Measurements from ENCODE around the gene TRPC4AP. TPM values are rescaled to one million over a fixed set of nuclear protein-coding genes. Genes with fewer than 3 reads are reported as not detected.

The TRPC4AP gene
- total and polyA plus RNA-seq, 9 donors: 30.5 to 51.8 (median 40.7) TPM

DNA sequence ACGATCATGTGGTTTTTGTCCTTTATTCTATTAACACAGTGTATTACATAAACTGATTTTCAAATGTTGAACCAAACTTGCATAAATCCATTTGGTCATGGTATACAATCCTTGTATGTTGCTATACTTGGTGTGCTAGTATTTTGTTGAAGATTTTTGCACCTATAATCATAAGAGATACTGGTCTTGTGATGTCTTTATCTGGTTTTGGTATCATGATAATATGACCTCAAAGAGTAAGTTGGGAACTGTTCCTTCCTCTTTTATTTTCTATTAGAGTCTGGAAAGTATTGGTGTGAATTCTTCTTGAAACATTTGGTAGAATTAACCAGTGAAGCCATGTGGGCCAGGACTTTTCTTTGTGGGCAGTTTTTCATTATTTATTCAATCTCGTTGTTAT lies 65.3 kb downstream of the TRPC4AP start:
- Histone ChIP-seq H3K36me3 (no peaks in the 10 kb centered on the region), H3K4me1 (ENCODE audit: insufficient read depth) (no peaks in the 10 kb centered on the region), H3K4me3 (no peak overlapping the region), H3K9me3 (no peaks in the 10 kb centered on the region), H3K27me3 (no peaks in the 10 kb centered on the region), H3K27ac (no peak overlapping the region)
- WGBS, 3 donors: 69 to 81% (median 74%) methylated on average over 2 of the region's 2 CpGs
- no peak for DNase-seq
- intact Hi-C loops (cut with DNase I): no loop called here
- TF ChIP-seq EP300 (IDR thresholded peaks at IDR 0.05): no peak
- no peak for TF ChIP-seq POLR2A (IDR thresholded peaks at IDR 0.05)
- TF ChIP-seq, protein P1, sequence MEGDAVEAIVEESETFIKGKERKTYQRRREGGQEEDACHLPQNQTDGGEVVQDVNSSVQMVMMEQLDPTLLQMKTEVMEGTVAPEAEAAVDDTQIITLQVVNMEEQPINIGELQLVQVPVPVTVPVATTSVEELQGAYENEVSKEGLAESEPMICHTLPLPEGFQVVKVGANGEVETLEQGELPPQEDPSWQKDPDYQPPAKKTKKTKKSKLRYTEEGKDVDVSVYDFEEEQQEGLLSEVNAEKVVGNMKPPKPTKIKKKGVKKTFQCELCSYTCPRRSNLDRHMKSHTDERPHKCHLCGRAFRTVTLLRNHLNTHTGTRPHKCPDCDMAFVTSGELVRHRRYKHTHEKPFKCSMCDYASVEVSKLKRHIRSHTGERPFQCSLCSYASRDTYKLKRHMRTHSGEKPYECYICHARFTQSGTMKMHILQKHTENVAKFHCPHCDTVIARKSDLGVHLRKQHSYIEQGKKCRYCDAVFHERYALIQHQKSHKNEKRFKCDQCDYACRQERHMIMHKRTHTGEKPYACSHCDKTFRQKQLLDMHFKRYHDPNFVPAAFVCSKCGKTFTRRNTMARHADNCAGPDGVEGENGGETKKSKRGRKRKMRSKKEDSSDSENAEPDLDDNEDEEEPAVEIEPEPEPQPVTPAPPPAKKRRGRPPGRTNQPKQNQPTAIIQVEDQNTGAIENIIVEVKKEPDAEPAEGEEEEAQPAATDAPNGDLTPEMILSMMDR (IDR thresholded peaks at IDR 0.05): no peak

DNA sequence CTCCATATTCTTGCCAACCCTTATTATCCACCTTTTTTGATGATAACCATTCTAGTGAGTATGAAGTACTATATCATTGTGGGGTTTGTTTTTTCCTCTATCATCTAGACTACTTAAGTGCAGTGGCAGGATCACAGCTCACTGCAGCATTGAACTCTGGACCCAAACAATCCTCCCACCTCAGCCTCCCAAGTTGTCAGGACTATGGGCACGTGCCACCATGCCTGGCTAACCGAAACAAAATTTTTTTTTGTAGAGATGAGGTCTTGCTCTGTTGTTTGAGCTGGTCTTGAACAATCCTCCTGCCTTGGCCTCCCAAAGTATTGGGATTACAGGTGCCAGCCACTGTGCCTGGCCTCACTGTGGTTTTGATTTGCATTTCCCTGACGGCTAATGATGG lies 67.5 kb downstream of the TRPC4AP start:
- no peaks in the 10 kb centered on the region for H3K36me3 ChIP-seq
- no peak overlapping the region for H3K27ac ChIP-seq
- no peaks in the 10 kb centered on the region for H3K4me1 ChIP-seq (ENCODE audit: insufficient read depth)
- no peak overlapping the region for H3K4me3 ChIP-seq
- TF ChIP-seq POLR2A (IDR thresholded peaks at IDR 0.05) (no peak), EP300 (IDR thresholded peaks at IDR 0.05) (no peak)
- TF ChIP-seq, protein P1 (IDR thresholded peaks at IDR 0.05): no peak
- DNase-seq: no peak
- no peaks in the 10 kb centered on the region for H3K9me3 ChIP-seq
- H3K27me3 ChIP-seq: no peaks in the 10 kb centered on the region
- intact Hi-C loops (cut with DNase I): no loop called here
- WGBS, 3 donors: 90 to 94% (median 91%) methylated on average over 3 of the region's 3 CpGs

DNA sequence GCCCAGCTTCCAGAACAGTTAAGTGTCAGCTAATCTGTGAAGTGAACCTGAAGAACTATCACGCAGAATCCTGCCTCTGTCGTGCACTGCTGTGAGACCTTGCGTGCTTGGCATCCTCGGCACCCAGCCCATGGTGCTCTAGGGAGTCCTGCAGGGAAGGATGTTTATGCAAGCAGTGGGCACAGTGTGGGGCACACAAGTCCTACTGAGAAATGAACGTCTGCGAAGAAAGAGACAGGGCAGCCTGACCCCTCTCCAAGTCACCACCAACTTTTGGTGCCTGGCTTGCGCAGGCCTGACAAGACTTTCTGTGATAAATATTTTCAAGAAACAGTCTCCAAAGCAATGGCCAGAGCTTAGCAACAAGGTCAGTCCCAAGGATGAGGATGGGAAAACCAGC lies 69.0 kb downstream of the TRPC4AP start:
- TF ChIP-seq EP300 (IDR thresholded peaks at IDR 0.05): no peak
- no peak for TF ChIP-seq POLR2A (IDR thresholded peaks at IDR 0.05)
- TF ChIP-seq, protein P1 (IDR thresholded peaks at IDR 0.05): no peak
- no peak for DNase-seq
- intact Hi-C loops (cut with DNase I): no loop called here
- H3K36me3 ChIP-seq: no peaks in the 10 kb centered on the region
- H3K4me3 ChIP-seq: no peak overlapping the region
- no peak overlapping the region for H3K27ac ChIP-seq
- H3K27me3 ChIP-seq: no peaks in the 10 kb centered on the region
- no peaks in the 10 kb centered on the region for H3K4me1 ChIP-seq (ENCODE audit: insufficient read depth)
- 85 to 87% (median 85%) methylated on average over 7 of the region's 7 CpGs for WGBS, 3 donors
- no peaks in the 10 kb centered on the region for H3K9me3 ChIP-seq

DNA sequence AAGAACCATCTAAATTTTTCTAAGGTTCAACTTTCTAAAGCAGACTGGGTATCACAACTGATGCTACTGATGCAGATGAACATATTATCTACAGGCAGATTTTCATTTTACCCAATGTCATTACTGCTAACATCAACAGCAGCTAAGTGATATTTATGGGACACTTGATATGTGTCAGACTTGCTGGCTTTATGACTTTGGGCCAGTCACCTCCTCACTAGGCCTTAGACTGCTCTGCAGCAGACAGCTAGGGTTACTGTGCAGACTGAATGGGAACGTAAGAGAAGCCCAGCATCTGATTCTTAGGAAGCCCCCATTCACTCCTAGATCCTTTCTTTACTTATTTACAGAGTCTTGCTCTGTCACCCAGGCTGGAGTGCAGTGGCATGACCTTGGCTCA lies 70.8 kb downstream of the TRPC4AP start:
- intact Hi-C loops (cut with DNase I): no loop called here
- WGBS, 3 donors: 94 to 96% (median 95%) methylated on average over 1 of the region's 1 CpG
- DNase-seq: no peak
- Histone ChIP-seq H3K4me3 (no peak overlapping the region), H3K27ac (no peak overlapping the region), H3K27me3 (no peaks in the 10 kb centered on the region), H3K9me3 (no peaks in the 10 kb centered on the region), H3K4me1 (ENCODE audit: insufficient read depth) (no peaks in the 10 kb centered on the region), H3K36me3 (no peaks in the 10 kb centered on the region)
- no peak for TF ChIP-seq POLR2A (IDR thresholded peaks at IDR 0.05)
- TF ChIP-seq, protein P1 (IDR thresholded peaks at IDR 0.05): no peak
- TF ChIP-seq EP300 (IDR thresholded peaks at IDR 0.05): no peak

DNA sequence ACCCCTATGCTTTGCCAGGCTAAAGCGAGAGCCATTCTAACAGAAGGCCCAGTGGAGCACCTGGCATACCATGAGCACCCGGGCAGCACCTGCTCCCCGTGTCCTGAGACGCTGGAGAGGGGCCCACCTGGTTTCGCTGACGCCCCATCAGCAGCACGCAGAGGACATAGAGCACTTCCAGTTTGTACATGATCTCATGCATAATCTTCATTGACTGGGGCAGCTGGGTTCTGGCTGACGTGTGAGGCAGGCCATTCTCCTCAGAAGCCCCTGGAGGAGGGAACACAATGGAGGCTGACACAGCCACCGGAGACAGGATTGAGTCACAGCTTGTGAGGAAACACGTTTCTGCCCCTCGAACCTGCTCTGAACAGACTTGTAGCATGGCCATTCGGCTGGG lies 71.5 kb downstream of the TRPC4AP start:
- Histone ChIP-seq H3K27ac (no peak overlapping the region), H3K4me3 (no peak overlapping the region), H3K27me3 (no peaks in the 10 kb centered on the region), H3K9me3 (no peaks in the 10 kb centered on the region), H3K36me3 (no peaks in the 10 kb centered on the region), H3K4me1 (ENCODE audit: insufficient read depth) (no peaks in the 10 kb centered on the region)
- TF ChIP-seq EP300 (IDR thresholded peaks at IDR 0.05) (no peak), POLR2A (IDR thresholded peaks at IDR 0.05) (no peak)
- TF ChIP-seq, protein P1 (IDR thresholded peaks at IDR 0.05): no peak
- intact Hi-C loops (cut with DNase I): no loop called here
- no peak for DNase-seq
- 69 to 73% (median 71%) methylated on average over 11 to 12 of the region's 12 CpGs for WGBS, 3 donors
